Cerebellar cortex (tissue), 1 donor: ENCODE data around the gene TOGARAM2.

Experiments used
- DNase-seq: peaks from one replicate; pipeline ENCODE4 v3.0.0-alpha.2; 2015; ENCODE audit warnings: low spot score

Gene TOGARAM2

GRCh38 chr2:28981016-28981441 is at the start of gene TOGARAM2:
Gene TOGARAM2 (plus strand): TSS chr2:28981298. CDS start chr2:28994835, 13,537 bp downstream.
- DNase-seq = no peak

- DNase-seq = no peak
Observed at GRCh38 chr2:28934769-28935168, 46.3 kb upstream of the TOGARAM2 start.

GRCh38 chr2:28941008-28941407 is 40.1 kb upstream of the TOGARAM2 start:
- DNase-seq = no peak

- no peak for DNase-seq
Observed at GRCh38 chr2:28944535-28945248, 36.4 kb upstream of the TOGARAM2 start.

- no peak for DNase-seq
Observed at GRCh38 chr2:28948160-28948559, 32.9 kb upstream of the TOGARAM2 start.

GRCh38 chr2:28949190-28949589 is 31.9 kb upstream of the TOGARAM2 start:
- no peak for DNase-seq

- DNase-seq = no peak
Observed at GRCh38 chr2:28949617-28950305, 31.3 kb upstream of the TOGARAM2 start.

- no peak for DNase-seq
Observed at GRCh38 chr2:28950941-28951630, 30.0 kb upstream of the TOGARAM2 start.

GRCh38 chr2:28951910-28952835 is 28.9 kb upstream of the TOGARAM2 start:
- peak; percentile 28 for DNase-seq

- peak; percentile 30 for DNase-seq
Observed at GRCh38 chr2:28952836-28953211, 28.3 kb upstream of the TOGARAM2 start.

GRCh38 chr2:28955467-28955866 is 25.6 kb upstream of the TOGARAM2 start:
- DNase-seq = peak; percentile 41

GRCh38 chr2:28956415-28956826 is 24.7 kb upstream of the TOGARAM2 start:
- DNase-seq = peak; percentile 54

- peak; percentile 37 for DNase-seq
Observed at GRCh38 chr2:28956890-28957289, 24.2 kb upstream of the TOGARAM2 start.

- DNase-seq = peak; percentile 85
Observed at GRCh38 chr2:28958689-28959088, 22.4 kb upstream of the TOGARAM2 start.

GRCh38 chr2:28960401-28960800 is 20.7 kb upstream of the TOGARAM2 start:
- DNase-seq = no peak

GRCh38 chr2:28962505-28962904 is 18.6 kb upstream of the TOGARAM2 start:
- DNase-seq = no peak

GRCh38 chr2:28970464-28971160 is 10.5 kb upstream of the TOGARAM2 start:
- no peak for DNase-seq

- no peak for DNase-seq
Observed at GRCh38 chr2:28972778-28973335, 8.2 kb upstream of the TOGARAM2 start.

GRCh38 chr2:28974252-28974651 is 6.8 kb upstream of the TOGARAM2 start:
- DNase-seq = no peak

GRCh38 chr2:28975671-28976070 is 5.4 kb upstream of the TOGARAM2 start:
- DNase-seq = no peak

- no peak for DNase-seq
Observed at GRCh38 chr2:28976584-28976983, 4.5 kb upstream of the TOGARAM2 start.
